ENCODE results near the gene PLXNA2.

PLXNA2 gene

DNA sequence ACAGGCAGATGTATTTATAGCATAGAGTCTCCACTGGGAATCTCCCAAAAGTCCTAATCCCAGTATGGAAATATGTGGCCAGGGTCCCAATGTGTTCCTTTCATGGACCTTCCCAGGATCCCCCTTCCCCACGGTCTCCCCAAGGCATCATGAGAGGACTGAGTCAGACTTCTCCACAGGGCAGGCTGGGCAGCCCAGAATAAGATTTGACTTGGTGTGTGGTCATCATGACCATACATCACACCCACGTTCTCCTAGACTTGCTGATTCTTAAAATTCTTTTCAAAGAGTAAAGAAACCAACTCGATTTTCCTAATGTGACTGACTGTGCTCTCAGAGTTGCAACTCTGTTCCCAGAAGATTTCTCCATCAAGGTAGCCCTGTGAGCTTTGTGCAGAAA is 239.3 kb downstream of the PLXNA2 start:
- no peak overlapping the region for H3K4me3 ChIP-seq (ENCODE audit: low read depth, low read length)

DNA sequence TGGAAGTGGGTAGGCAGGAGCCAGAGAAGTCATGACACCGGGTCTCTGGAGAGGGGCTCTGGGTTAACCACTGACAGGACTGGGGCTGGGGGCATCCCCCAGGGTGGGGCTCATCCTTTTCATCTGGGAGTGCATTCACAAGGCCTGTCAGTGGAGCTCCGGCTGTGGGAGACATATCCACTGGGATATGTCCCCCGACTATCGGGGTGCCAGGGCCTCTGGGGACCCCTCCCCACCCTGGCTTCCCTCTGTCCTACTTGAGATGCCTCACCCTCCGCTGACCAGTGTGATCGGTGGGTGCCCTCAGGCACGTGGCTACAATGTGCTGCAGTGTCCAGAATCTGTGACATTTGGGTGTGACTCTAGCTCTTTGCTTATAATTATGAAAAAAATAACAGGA is 240.9 kb downstream of the PLXNA2 start:
- H3K4me3 ChIP-seq (ENCODE audit: low read depth, low read length): no peak overlapping the region

DNA sequence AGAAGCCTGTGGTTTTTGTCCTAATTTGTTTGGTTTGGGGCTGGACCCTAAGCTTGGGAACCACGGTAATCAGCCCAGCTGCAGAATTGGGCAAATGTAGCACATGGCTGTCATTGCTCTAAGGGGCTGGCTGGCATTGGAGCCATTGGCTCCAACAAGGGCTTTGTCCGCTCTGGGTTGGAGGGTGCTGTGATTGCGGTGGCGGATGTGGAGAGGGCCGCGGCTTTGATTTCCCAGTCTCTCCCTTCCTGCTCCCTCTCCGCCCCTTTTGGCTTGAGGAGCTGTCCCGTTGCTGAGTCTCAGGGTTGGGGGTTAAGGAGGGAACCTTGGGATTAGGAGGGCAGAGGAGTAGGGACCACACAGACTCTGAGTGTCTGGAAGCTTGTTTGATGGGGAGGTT is 241.5 kb downstream of the PLXNA2 start:
- no peak overlapping the region for H3K4me3 ChIP-seq (ENCODE audit: low read depth, low read length)

DNA sequence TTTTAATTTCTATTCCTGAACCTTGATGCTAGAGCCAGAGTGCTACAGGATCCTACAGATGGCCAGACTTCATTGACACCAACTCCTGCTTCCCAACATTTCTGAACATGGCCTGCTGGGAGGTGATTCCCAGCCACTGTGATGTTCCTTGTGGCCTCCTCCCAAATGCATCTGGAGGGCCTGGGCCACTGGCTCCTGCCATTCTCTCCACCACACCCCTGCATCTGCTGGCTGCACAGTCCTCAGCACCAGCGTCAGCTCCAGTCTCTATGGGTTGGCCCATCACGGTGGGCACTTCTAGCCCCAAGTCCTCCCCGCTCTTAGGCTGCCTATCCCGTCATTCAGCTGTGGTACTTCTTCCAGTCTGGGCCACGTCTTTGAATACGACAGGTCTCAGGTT is 242.1 kb downstream of the PLXNA2 start:
- no peak overlapping the region for H3K4me3 ChIP-seq (ENCODE audit: low read depth, low read length)

DNA sequence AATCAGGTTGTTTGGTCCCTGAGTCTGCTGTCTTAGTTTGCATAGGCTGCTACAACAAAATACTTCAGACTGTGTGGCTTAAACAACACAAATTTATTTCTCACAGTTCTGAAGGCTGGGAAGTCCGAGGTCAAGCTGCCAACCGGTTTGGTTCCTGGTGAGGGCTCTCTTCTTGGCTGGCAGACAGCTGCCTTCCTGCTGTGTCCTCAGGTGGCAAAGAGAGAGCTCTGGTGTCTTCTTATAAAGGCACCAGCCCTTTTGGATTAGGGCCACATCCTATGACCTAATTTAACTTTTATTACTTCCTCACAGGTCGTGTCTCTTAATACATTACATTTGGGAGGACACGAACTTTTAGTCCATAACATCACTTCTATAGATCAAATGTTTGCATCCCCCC is 243.7 kb downstream of the PLXNA2 start:
- no peak overlapping the region for H3K4me3 ChIP-seq (ENCODE audit: low read depth, low read length)

DNA sequence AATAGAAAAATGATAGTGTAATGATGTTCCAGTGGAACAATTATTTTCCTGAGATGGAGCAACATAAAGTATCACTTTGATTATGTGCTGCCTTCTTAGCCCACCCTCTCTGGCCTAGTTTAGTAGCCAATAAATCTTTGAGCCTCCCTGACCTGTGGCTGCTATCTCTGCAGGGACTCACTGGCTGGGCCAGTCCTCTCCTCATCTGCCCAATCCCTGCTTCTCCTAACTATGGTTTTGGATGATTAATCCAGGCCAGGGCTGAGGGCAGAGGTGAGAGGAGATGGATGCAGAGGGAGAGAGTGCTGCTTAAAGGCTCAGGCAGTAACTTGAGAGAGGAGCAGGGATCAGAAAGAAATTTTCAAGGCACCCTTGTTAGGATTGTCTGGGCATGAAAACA is 244.2 kb downstream of the PLXNA2 start:
- H3K4me3 ChIP-seq (ENCODE audit: low read depth, low read length): no peak overlapping the region

DNA sequence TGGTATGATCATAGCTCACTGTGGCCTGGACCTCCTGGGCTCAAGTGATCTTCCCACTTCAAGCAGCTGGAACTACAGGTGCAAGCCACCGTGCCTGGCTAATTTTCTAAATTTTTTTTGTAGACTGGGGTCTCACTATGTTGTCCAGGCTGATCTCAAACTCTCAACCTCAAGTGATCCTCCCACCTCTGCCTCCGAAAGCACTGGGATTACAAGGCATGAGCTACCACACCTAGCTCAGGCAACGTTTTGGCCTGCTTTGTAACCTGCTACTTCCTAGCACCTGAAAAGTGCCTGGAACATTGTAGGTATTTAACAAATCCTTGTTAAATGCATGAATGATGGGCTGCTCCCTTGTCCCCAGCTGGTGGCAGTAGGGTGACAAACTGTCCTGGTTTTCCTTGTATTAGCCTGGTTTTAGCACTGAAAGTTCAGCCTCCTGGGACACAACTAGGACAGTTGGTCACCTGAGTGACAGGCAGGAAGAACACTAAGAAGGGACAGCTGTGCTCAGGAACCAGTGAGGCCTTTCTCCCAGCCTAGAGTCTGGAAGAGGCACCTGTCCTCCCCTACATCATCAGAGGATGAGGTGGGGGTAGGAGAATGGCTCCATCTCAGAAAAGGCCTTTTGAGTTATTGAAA is 244.8 kb downstream of the PLXNA2 start:
- H3K4me3 ChIP-seq (ENCODE audit: low read depth, low read length): no peak overlapping the region

DNA sequence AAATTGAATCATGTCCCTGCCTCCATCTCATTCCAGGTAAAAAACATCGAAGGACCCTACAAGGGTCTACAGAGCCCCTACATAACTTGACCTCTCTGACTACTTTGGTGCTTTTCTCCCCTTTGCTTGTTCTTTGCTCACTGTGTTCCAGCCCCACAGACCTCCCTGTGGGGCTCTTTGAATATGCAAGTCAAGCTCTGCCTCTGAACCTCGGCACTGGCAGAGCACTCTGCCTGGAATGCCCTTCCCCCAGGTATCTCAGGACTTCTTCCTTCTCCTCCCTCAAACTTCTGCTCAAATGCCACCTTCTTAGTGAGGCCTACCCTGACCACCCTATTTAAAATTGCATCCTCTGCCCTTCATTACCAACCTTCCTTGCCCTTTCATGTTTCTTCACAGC is 245.5 kb downstream of the PLXNA2 start:
- H3K4me3 ChIP-seq (ENCODE audit: low read depth, low read length): no peak overlapping the region

DNA sequence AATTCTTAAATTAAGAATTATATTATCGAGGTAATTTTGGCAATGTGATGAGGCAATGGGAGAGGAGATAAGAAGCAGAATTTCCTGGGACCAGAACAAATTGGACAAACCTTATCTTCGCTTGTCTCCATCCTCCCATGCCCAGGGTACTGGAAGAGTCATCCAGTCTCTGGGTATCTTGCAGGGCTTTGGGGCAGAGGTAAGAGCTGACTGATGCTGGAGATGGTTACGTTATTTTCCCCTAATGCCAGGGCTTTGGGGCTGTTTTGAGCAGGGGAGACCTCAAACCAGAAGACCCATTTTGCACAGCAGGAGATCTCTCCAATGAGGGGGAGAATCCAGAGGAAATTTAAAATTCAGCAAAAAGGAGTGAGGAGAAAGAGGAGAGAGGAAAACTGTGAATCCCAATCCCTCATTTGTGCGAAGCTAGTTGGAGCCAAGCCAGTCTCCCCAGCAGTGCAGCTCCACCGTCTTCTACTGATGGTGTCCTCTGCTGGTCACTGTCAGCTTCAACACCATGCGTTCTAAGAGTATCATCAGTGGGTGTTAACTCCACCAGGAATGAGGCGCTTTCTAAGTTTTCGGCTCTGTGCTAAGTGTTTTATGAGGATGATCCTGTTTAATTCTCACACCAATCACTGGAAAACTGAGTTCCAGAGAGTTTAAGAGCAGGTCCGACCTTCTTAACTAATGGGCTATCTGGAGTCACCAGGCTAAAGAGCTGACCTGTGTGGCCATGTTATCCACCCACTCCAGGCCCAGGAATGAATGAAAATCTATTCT is 246.5 kb downstream of the PLXNA2 start:
- no peak overlapping the region for H3K4me3 ChIP-seq (ENCODE audit: low read depth, low read length)

DNA sequence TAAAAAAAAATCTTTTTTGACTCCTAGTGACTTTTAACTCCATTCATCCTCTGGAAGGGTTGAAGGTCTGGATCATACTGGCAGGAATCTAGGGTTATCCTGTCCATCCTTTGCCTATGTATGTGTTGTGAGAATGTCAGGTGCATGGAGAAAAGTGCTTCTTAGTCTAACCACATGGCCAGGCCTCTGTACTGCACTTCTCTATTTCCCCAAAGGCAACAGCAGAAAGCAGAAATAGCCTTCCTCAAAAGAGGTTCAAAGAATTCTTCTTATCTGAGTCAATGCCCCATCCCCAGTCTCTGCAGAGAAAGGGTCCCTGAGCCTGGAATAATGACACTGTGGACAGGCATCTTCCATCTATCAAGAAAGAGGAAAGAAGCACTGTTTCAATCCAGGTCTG is 247.5 kb downstream of the PLXNA2 start:
- H3K4me3 ChIP-seq (ENCODE audit: low read depth, low read length): no peak overlapping the region

DNA sequence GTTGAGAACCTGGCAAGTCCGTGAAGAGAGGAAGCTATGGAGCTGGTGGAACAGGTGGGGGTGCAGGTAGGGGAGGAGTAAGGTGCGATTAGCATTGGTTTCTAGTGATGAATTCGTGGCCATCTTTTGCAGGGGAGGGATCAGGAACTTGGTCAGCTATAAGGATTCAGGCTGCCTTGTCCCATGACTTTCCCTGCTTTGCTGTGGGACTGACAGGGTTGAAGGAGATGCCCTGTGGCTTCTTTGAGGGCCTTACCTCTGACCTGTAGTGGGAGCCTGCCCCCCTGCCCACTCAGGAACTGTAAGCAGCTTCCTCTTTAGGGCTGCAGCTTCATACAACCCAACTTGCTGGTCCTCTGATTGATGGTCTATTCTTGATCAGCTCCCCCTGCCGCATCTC is 248.6 kb downstream of the PLXNA2 start:
- H3K4me3 ChIP-seq (ENCODE audit: low read depth, low read length): no peak overlapping the region

DNA sequence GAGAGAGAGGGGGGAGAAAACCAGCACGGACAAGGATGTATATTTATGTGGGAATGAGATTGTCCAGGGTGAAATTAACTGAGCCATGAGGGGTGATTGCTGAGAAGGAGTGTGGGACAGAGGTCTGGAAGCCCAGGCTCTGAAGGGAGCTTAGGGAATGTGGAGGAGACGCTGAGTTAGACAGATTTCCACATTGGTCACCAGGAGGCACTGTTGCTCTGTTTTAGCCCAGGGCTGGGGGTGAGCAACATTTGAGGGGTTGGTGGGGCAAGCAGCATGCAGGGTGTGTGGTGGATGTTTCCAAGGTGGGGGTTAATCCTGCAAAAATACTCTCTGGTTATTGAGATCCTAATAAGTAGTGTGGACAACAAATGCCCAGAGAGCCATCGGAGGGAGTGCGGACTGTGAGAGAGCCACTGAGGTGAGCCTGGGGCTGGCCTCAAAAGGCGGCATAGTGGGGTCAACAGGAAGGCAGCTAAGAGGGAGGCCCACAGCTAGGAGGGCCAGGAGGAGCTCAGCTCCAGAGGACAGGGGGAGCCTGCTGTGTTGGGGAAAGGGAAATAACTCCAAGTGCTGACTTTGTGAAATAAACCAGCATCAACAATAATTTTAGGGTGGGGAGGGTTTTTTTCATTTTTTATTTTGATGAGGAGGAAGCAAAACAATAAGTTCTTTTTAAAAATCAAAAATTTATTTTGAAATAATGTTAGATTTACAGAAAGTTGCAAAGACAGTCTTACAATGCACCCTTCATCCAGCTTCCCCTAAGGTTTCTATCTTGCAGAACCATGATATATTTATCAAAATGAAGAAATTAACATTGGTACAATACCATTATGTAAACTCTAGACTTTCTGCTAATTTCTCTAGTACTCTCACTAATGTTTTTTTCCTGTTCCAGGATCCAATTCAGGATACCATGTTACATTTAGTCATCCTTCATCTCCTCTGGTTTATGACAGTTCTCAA is 250.4 kb downstream of the PLXNA2 start:
- no peak overlapping the region for H3K4me3 ChIP-seq (ENCODE audit: low read depth, low read length)

DNA sequence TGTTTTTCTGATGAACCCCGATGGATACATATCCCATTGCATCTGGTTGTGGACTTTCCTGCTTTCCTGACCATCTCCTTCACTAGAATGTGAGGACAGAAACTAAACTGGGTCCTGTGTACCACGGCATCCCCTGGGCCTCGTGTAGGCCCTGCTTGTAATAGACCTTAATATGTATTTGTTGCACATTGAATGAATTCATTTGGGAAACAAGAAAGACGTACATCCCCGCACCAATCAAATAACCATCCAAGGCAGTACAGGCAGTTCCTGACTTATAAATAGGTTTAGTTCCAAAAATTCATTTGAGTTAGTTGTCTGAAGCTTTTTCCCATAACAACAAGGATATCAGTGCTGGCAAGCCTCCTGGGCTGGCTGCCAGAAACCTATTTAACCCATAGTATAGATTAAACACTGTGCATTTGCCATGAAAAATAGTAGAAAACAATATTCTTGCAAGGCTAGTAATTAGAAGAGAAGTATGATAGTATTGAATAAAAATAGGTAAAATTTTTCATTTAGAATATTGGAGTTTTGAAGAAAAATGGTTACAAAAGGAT is 251.4 kb downstream of the PLXNA2 start:
- H3K4me3 ChIP-seq (ENCODE audit: low read depth, low read length): no peak overlapping the region

DNA sequence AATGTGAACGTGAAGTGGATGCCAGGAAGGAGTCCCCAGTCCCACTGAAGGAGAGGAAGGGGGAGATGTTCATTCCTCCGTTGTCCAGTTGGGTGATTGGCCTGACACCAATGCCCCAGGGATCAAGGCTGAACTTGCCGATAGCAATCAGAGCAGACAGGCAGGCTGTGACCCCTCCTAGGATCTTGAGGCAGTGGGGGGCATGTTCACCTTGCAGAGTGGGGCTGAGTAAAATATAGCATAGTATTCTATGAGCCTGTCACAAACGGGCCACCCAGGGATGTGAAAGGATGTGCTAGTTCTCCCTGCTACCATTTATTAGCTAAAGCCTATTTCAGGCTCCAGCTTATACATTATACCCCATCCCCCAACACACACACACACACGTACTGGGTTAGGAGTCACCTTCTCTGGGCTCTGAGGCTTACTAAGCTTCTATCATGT is 252.6 kb downstream of the PLXNA2 start:
- H3K4me3 ChIP-seq (ENCODE audit: low read depth, low read length): no peak overlapping the region

DNA sequence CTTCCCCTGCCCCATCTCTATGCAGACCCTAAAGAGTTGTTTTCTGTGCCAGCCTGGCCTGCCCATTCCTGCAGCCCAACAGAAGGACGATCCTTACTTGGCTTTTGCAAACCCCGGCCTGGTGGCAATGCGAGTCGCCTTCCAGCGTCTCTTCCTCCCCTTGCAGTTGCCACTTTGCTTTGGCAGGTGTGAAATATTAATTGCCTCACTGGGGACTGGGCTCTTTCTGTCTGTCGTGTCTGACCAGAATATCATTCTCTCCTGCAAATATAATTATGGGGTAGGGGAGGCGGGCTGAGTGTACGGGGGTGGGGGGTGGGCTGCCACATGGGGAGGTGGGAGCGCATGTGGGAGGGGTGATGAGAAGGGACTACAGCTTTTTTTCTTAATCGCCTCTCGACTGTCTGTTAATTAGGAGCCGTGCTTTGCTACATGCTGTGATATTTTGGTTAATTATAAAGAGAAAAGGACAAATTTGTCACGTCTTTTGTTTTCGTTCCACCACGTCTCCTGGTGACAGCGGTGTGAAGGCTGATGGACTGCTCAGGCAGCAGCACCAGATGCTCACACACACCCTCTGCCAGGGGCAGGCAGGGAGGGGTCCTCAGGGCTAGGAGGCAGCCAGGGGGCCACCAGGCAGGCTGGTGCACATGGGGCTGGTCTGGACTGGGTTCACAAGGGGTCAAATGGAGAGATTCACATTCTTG is 253.2 kb downstream of the PLXNA2 start:
- H3K4me3 ChIP-seq (ENCODE audit: low read depth, low read length): no peak overlapping the region

DNA sequence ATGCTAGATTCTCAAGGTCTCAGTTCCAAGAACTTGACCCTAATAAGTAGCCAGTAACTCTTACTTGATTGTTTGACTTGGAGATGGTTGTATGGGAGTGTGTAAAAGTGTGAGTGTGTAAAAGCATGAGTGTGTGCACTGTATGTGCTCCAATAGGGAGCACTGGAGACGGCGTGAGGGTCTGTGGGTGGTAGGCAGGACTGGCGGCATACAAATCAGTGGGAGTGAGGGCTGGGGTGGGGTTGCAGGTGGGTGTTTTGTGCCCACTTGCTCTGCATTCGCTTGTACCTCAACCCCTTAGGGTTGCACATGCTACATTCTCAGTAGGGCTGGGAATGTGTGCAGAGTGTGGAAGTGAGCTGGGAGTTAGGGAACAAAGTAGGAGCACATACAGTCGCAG is 253.7 kb downstream of the PLXNA2 start:
- no peak overlapping the region for H3K4me3 ChIP-seq (ENCODE audit: low read depth, low read length)

DNA sequence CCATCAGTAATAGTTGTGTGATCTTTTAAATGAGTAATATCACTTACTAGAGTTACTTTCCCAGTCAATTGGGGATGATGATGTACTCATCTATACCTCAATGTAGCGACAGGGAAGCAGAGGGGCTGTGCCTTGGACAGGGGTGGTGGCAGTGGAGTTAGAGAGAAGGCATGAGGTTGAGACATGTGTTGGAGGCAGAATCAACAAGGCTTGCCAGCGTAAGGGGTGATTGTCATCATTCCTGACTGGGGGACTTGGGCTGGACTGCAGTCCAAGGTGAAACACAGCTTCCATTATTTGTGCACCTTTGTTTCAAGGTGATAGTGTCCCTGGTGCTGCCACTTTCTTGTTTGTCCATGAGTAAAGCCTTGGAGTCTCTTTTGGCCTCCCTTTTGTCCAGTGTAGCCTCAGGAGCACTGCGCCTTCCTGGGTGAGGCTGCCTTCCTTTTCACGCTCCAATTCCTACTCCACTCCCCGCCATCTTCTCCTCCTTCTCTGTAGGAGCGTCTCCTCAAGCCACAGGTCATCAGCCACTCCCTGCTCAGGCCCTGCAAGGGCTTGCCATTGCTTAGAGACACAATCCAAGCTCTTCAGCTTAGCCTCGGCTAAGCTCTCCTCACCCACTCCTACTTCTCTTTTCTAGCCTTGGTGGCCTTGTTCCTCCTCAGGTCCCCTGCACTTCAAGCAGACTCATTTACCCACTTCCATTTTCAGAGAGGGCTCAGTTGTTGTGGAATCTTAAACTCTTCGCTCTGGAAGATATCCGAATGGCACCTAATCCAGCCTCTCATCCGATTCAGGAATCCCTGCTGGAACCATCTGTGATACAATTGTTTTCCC is 255.6 kb downstream of the PLXNA2 start:
- H3K4me3 ChIP-seq (ENCODE audit: low read depth, low read length): no peak overlapping the region

DNA sequence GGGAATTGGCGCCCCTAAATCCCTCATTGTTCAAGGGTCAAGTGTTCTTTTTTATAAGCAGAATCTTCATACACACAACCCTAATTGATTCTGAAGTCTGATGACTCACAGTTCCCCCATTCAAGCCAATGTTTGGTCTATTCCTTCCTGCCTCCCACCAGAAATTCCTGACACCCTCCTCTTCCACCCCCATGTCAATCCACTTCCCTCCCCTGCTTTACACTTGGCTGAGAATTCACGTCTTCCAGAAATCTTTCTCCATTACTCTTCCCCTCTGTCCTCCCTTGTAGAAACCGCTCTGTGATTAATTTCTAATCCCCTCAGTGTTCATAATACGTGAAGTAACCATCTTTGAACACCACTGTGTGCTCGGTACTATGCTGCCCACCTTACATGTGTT is 257.0 kb downstream of the PLXNA2 start:
- H3K4me3 ChIP-seq (ENCODE audit: low read depth, low read length): no peak overlapping the region

DNA sequence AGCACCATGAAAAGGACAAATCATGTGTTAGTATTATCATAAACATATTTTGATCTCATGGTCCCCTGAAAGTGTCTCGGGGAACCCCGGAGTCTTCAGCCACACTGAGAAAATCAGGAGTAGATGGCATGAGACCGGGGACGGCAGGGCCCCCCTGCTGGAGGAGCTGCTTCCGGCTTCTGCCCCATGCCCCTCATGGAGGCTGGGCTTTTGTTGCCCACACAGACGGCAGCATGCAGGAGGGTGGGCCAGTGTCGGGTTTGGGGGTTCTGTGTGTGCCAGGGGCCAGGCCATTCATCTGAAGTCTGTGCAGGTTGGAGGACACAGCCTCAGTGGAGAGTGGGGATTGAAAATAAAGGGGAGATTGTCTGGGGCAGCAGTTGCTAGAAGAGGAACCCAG is 258.2 kb downstream of the PLXNA2 start:
- H3K4me3 ChIP-seq (ENCODE audit: low read depth, low read length): no peak overlapping the region

All from iPS-11a (cell line).